SK-N-SH treated with all-trans-retinoic acid at 6 μM for 48 hours (cell line): ENCODE data around the gene LRRC15.

ENCODE experiments used
- BACH2 ChIP-seq: fragments of 250-450 bp; sonication (Bioruptor Pico); IDR thresholded peaks from 2 replicates; pipeline ENCODE4 v1.9.0; 2021; ENCODE audit warnings: mild to moderate bottlenecking, borderline replicate concordance
- CSDC2 ChIP-seq: fragments of 250-450 bp; sonication (Bioruptor Pico); IDR thresholded peaks from 2 replicates; pipeline ENCODE4 v1.5.0; 2020; ENCODE audit warnings: mild to moderate bottlenecking, moderate library complexity
- GLIS3 ChIP-seq: fragments of 250-450 bp; sonication (Bioruptor Pico); IDR thresholded peaks from 2 replicates; pipeline ENCODE4 v1.5.0; 2020; ENCODE audit warnings: mild to moderate bottlenecking, moderate library complexity
- RARB ChIP-seq: fragments of 250-450 bp; sonication (Bioruptor Pico); IDR thresholded peaks from 2 replicates; pipeline ENCODE4 v1.8.0; 2021; ENCODE audit warnings: mild to moderate bottlenecking, moderate library complexity
- ZFP3 ChIP-seq: fragments of 250-450 bp; sonication (Bioruptor Pico); IDR thresholded peaks from 2 replicates; pipeline ENCODE4 v1.5.0; 2020; ENCODE audit warnings: mild to moderate bottlenecking, moderate library complexity
- TF ChIP-seq, protein P1 (sequence below): fragments of 250-450 bp; sonication (Bioruptor Pico); IDR thresholded peaks from 2 replicates; pipeline ENCODE4 v1.8.0; 2020; ENCODE audit warnings: mild to moderate bottlenecking, moderate library complexity, borderline replicate concordance
- TF ChIP-seq, protein P2 (sequence below): fragments of 250-450 bp; sonication (Bioruptor Pico); IDR thresholded peaks from 2 replicates; pipeline ENCODE4 v1.5.1; 2021; ENCODE audit warnings: mild to moderate bottlenecking, moderate library complexity
- TF ChIP-seq, protein P3 (sequence below): fragments of 250-450 bp; sonication (Bioruptor Pico); IDR thresholded peaks from 2 replicates; pipeline ENCODE4 v1.5.1; 2020; ENCODE audit warnings: low read depth, mild to moderate bottlenecking, moderate library complexity

DNA sequence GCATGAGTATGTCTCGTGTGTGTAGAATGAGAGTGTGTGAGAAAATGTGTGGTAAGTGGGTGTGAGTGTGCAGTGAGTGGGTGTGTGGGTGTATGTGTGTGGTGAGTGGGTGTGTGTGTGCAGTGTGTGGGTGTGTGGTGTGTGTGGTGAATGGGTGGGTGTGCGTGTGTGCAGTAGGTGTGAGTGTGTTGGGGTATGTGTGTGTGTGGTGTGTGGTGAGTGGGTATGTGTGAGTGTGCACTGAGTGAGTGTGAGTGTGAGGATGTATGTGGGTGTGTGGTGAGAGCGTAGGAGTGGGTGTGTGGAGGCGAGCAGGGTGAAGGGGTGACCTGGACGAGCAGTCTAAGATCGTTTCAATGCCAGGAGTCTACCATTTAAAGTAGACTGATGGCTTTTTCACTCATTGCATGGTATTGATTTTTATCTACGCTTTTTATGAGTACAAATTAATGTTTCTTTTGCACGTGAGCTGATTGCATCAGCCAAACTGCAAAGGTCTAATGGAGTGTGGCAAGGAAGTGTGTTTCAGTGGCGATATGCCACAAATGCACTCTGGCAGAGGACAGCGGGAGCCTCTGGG, 16.8 kb downstream of the LRRC15 start:
- TF ChIP-seq, protein P1, sequence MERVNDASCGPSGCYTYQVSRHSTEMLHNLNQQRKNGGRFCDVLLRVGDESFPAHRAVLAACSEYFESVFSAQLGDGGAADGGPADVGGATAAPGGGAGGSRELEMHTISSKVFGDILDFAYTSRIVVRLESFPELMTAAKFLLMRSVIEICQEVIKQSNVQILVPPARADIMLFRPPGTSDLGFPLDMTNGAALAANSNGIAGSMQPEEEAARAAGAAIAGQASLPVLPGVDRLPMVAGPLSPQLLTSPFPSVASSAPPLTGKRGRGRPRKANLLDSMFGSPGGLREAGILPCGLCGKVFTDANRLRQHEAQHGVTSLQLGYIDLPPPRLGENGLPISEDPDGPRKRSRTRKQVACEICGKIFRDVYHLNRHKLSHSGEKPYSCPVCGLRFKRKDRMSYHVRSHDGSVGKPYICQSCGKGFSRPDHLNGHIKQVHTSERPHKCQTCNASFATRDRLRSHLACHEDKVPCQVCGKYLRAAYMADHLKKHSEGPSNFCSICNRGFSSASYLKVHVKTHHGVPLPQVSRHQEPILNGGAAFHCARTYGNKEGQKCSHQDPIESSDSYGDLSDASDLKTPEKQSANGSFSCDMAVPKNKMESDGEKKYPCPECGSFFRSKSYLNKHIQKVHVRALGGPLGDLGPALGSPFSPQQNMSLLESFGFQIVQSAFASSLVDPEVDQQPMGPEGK: no peak
- TF ChIP-seq ZFP3 (CRISPR knock-in tag): no peak
- TF ChIP-seq, protein P2, sequence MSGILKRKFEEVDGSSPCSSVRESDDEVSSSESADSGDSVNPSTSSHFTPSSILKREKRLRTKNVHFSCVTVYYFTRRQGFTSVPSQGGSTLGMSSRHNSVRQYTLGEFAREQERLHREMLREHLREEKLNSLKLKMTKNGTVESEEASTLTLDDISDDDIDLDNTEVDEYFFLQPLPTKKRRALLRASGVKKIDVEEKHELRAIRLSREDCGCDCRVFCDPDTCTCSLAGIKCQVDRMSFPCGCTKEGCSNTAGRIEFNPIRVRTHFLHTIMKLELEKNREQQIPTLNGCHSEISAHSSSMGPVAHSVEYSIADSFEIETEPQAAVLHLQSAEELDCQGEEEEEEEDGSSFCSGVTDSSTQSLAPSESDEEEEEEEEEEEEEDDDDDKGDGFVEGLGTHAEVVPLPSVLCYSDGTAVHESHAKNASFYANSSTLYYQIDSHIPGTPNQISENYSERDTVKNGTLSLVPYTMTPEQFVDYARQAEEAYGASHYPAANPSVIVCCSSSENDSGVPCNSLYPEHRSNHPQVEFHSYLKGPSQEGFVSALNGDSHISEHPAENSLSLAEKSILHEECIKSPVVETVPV: no peak
- TF ChIP-seq RARB (CRISPR knock-in tag): no peak
- no peak for TF ChIP-seq BACH2 (CRISPR knock-in tag)
- TF ChIP-seq CSDC2 (CRISPR knock-in tag): no peak
- TF ChIP-seq, protein P3, sequence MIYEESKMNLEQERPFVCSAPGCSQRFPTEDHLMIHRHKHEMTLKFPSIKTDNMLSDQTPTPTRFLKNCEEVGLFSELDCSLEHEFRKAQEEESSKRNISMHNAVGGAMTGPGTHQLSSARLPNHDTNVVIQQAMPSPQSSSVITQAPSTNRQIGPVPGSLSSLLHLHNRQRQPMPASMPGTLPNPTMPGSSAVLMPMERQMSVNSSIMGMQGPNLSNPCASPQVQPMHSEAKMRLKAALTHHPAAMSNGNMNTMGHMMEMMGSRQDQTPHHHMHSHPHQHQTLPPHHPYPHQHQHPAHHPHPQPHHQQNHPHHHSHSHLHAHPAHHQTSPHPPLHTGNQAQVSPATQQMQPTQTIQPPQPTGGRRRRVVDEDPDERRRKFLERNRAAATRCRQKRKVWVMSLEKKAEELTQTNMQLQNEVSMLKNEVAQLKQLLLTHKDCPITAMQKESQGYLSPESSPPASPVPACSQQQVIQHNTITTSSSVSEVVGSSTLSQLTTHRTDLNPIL: no peak
- TF ChIP-seq GLIS3: no peak
